IgD-negative memory B cell (primary cell): Measurements from ENCODE around the gene ARHGAP24. TPM values are rescaled to one million over a fixed set of nuclear protein-coding genes. Genes with fewer than 3 reads are reported as not detected.
A peak's percentile ranks its signal among the peaks of the same experiment; 100 is the strongest.
"Not testable (repeated sequence)": the region's sequence is repeated elsewhere in the genome, so short reads cannot be mapped to it uniquely, and the experiment has no call there.

Experiments
- H3K27ac Mint-ChIP-seq, 3 donors: one replicate each; pipeline ENCODE4 v1.8.0; 2020 to 2022; ENCODE audit warnings: mild to moderate bottlenecking in 3 of 3, mixed read lengths in 3 of 3, moderate library complexity in 1 of 3
- H3K27me3 Mint-ChIP-seq: one replicate; pipeline ENCODE4 v1.8.0; 2021; ENCODE audit warnings: mixed read lengths
- H3K36me3 Mint-ChIP-seq: one replicate; pipeline ENCODE4 v1.8.0; 2020; ENCODE audit warnings: mild to moderate bottlenecking, mixed read lengths
- H3K4me1 Mint-ChIP-seq, 3 donors: one replicate each; pipeline ENCODE4 v1.8.0; 2020 to 2022; ENCODE audit warnings: mixed read lengths in 3 of 3, mild to moderate bottlenecking in 1 of 3
- H3K4me3 Mint-ChIP-seq, 4 donors: one replicate each; pipeline ENCODE4 v1.8.0; 2020 to 2022; ENCODE audit warnings: mild to moderate bottlenecking in 4 of 4, mixed read lengths in 4 of 4, moderate library complexity in 3 of 4
- H3K9me3 Mint-ChIP-seq, 3 donors: one replicate each; pipeline ENCODE4 v1.8.0; 2020 to 2021; ENCODE audit warnings: mixed read lengths in 3 of 3, mild to moderate bottlenecking in 1 of 3
- polyA plus RNA-seq: library from polyadenylated mRNA; unstranded; fragments of 300-500 nt; fragmentation: Illumina TruSeq; gene quantifications from one replicate; pipeline ENCODE4 v1.2.3, GENCODE V29; 2021

The ARHGAP24 gene
- polyA plus RNA-seq, 1 donor from 2014 or later = 93.4 TPM

DNA sequence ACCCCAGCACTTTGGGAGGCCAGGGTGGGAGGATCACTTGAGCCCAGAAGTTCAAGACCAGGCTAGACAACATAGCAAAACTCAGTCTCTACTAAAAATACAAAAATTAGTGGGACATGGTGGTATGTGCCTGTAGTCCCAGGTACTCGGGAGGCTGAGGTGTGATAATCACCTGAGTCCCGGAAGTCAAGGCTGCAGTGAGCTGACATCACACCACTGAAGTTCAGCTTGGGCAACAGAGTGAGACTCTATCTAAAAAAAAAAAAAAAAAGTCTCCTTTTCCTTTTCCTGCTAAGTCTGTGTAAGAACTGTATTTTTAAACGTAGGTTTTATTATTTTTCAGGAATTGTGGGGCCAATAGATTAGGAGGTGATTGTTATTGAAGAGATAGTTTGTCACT, 356.7 kb downstream of the ARHGAP24 start:
- Mint-ChIP-seq H3K4me1 (peaks cover 6 to 39% (median 31%) of the 10 kb centered on the region in 3 donors), H3K27me3 (no peaks in the 10 kb centered on the region)

DNA sequence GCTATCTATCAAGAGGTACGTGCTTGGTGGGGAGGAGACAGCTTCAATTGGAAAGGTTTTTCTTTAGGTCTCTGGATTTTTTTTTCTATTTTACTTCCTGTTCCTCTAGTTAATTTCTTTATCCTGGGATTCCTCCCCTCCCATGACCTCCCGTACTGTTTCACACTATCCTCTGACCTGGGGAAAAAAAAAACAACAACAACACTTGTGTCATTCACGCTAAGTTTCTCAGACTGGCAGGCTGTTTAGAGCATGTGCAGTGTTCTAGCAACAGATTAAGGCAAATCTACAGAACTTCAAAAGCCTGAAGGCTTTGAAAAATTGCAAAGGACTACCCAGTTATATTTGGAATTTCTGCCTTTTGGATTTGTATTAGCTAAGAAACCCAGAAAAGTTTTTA, 358.4 kb downstream of the ARHGAP24 start:
- Mint-ChIP-seq H3K4me1 (peaks cover 7 to 50% (median 34%) of the 10 kb centered on the region in 3 donors), H3K27ac (peak overlapping the region in 2 of 3 donors; percentile 20 to 90)

More for the DNA sequence above, 356.7 kb downstream of the ARHGAP24 start:
- Mint-ChIP-seq H3K9me3 (no peaks in the 10 kb centered on the region), H3K36me3 (peaks cover 4% of the 10 kb centered on the region), H3K4me3 (no peak overlapping the region), H3K27ac (peak overlapping the region in 2 of 3 donors; percentile 48 to 71)

DNA sequence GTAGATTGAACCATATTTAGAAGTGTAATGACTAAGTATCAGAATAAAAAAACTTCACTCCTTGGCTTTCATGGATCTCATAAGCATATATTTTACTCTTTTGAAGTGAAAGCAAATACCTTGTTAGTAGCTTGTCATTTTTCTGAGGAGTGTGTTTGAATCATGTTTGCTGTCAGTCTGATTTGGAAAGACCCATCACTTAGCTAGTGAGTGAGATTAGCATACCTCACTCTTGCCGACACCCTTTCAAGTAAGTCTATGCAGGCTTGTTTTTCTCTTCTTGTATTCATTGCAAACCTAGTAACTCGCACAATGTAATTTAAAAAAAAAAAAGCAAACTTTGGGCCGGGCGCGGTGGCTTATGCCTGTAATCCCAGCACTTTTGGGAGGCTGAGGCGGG, 360.0 kb downstream of the ARHGAP24 start:
- Mint-ChIP-seq H3K4me3 (no peak overlapping the region), H3K9me3 (no peaks in the 10 kb centered on the region), H3K27me3 (no peaks in the 10 kb centered on the region), H3K27ac (peak overlapping the region in 1 of 3 donors; percentile 2), H3K4me1 (peaks cover 7 to 54% (median 31%) of the 10 kb centered on the region in 3 donors), H3K36me3 (peaks cover 7% of the 10 kb centered on the region)

More for the DNA sequence above, 358.4 kb downstream of the ARHGAP24 start:
- Mint-ChIP-seq H3K9me3 (no peaks in the 10 kb centered on the region), H3K36me3 (peaks cover 7% of the 10 kb centered on the region), H3K4me3 (no peak overlapping the region), H3K27me3 (no peaks in the 10 kb centered on the region)

DNA sequence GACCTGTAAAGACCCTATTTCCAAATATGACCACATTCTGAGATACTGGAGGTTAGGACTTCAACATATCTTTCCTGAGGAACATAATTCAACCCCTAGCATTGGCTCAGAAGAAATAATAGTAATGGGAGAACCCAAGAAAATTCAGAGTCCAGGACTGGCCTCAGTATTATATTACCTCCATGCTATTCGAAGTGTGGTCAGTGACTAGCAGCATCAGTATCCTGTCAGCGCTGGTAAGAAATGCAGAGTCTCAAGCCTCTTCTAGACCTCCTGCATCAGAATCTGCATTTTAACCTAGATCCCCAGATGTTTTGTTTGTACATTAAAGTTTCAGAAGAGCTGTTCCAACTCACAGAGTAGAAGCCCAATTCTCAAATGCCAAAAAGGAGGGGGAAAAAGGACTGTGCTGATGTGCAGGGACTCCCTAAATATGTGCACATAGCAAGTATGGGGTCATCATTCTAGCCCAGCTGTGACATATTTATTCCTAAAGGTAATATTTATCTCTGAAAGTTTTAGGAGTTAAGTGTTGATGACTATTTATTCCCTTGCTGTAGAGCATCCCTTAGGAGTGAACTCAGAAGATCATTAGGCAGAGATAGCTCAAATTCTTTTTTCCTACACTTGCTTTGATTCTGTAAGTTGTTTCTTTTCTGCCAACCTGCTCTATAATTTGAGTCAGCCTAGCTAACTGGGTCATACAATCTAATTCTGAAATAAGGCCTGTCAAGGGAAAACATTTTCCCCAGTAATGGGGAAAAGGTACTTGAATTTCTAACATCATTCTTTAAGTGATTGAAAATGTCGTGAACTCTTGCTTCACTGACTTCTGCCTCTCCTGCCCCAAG, 361.9 kb downstream of the ARHGAP24 start:
- peaks cover 9% of the 10 kb centered on the region for H3K36me3 Mint-ChIP-seq
- H3K4me3 Mint-ChIP-seq = no peak overlapping the region
- H3K4me1 Mint-ChIP-seq = peaks cover 7 to 55% (median 30%) of the 10 kb centered on the region in 3 donors
- no peaks in the 10 kb centered on the region for H3K9me3 Mint-ChIP-seq
- peak overlapping the region in 1 of 3 donors; percentile 64 for H3K27ac Mint-ChIP-seq
- H3K27me3 Mint-ChIP-seq = no peaks in the 10 kb centered on the region

DNA sequence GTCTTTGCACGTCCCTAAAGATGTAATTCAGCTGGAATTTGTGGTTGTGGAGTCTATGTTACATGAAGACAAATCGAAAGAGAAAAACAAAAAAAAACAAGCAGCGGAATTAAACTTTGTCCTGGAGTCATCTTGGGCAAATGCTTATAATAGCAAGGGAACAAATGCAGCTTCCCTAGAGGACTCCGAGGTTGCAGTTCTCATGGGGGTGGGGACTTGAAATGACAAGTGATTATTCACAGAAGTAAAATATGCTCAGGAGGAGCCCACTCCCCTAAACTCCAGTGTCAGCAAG, 362.4 kb downstream of the ARHGAP24 start:
- no peaks in the 10 kb centered on the region for H3K9me3 Mint-ChIP-seq

DNA sequence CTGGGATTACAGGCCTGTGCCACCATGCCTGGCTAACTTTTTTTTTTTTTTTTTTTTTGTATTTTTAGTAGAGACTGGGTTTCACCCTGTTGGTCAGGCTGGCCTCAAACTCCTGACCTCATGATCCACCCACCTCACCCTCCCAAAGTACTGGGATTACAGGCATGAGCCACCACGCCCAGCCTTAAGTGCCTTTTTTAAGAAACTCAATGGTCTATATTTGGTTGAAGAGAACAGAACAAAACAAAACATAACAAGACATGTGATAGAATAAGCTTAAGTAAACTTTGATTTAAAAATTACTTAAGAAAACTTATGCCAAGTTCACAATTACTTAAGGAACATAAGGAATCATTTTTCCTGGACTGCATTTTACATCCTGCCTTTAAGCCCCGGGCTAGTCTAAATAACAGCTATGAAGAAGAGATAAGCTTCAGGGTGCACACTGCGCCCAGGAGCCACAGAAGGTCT, 365.1 kb downstream of the ARHGAP24 start:
- H3K27me3 Mint-ChIP-seq, H3K36me3 Mint-ChIP-seq, H3K27ac Mint-ChIP-seq, H3K4me3 Mint-ChIP-seq, H3K9me3 Mint-ChIP-seq: not testable (repeated sequence)
- H3K4me1 Mint-ChIP-seq = peaks cover 12 to 49% (median 33%) of the 10 kb centered on the region in 3 donors

More for the DNA sequence above, 362.4 kb downstream of the ARHGAP24 start:
- peaks cover 10 to 55% (median 31%) of the 10 kb centered on the region in 3 donors for H3K4me1 Mint-ChIP-seq
- peaks cover 9% of the 10 kb centered on the region for H3K36me3 Mint-ChIP-seq
- peak overlapping the region in 1 of 3 donors; percentile 64 for H3K27ac Mint-ChIP-seq
- no peak overlapping the region for H3K4me3 Mint-ChIP-seq
- H3K27me3 Mint-ChIP-seq = no peaks in the 10 kb centered on the region

DNA sequence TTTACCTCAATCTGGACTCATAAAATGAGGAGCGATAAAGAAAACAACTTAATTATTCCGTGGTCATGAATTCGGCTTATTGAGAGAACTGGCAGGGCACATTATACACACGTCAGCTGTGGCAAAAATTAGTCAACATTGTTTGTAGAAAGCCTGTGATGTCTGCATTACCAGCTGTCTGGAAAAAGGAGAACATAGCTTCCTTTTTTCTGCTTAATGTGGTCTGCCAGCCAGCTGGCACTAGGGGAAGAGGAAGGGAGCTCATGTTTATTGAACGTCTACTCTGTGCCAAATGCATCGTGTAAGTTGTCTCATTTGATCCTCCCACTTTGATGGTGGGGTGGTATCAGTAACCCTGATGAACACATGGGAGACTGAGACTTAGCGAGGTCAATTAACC, 367.6 kb downstream of the ARHGAP24 start:
- H3K27ac Mint-ChIP-seq = peak overlapping the region; percentile 25 to 67 (median 56)
- peaks cover 6% of the 10 kb centered on the region for H3K36me3 Mint-ChIP-seq
- H3K9me3 Mint-ChIP-seq = no peaks in the 10 kb centered on the region
- no peaks in the 10 kb centered on the region for H3K27me3 Mint-ChIP-seq
- H3K4me3 Mint-ChIP-seq = peak overlapping the region in 1 of 4 donors; percentile 1
- peaks cover 13 to 29% (median 22%) of the 10 kb centered on the region in 3 donors for H3K4me1 Mint-ChIP-seq

DNA sequence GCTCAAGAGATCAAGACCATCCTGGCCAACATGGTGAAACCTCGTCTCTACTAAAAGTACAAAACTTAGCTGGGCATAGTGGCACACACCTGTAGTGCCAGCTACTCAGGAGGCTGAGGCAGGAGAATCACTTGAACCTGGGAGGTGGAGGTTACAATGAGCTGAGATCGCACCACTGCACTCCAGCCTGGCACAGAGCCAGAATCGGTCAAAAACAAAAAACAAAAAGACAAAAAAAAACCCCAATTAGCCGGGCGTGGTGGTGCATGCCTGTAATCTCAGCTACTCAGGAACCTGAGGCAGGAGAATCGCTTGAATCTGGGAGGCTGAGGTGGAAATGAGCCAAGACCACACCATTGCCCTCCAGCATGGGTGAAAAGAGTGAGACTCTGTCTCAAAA, 378.8 kb downstream of the ARHGAP24 start:
- not testable (repeated sequence) for H3K9me3 Mint-ChIP-seq

DNA sequence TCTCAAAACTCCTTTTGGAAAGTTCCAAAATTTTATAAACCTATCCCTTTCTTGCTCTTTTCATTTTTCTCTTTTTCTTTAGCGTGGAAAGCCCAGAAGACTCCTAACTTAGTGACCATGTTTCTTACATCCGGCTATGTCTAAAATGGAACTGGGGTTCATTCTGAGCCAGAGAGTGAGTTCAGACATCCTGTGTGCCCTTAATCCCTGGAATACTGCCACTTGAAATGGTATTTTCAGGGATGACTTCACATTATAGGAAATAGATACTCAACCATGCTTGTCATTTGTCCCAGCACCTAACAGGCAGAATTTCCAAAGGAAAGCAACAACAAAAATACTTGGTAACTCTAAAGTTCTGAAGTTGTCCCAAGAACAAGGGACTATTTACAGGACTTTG, 379.6 kb downstream of the ARHGAP24 start:
- Mint-ChIP-seq H3K4me3 (peak overlapping the region in 1 of 4 donors; percentile 58), H3K4me1 (peaks cover 0 to 26% (median 22%) of the 10 kb centered on the region in 3 donors), H3K36me3 (peaks cover 9% of the 10 kb centered on the region), H3K27me3 (no peaks in the 10 kb centered on the region), H3K27ac (no peak overlapping the region), H3K9me3 (peaks cover 0 to 2% (median 0%) of the 10 kb centered on the region in 3 donors)

More for the DNA sequence above, 378.8 kb downstream of the ARHGAP24 start:
- H3K4me1 Mint-ChIP-seq = peaks cover 0 to 25% (median 22%) of the 10 kb centered on the region in 3 donors
- peak overlapping the region in 1 of 3 donors; percentile 86 for H3K27ac Mint-ChIP-seq
- not testable (repeated sequence) for H3K27me3 Mint-ChIP-seq, H3K4me3 Mint-ChIP-seq, H3K36me3 Mint-ChIP-seq

DNA sequence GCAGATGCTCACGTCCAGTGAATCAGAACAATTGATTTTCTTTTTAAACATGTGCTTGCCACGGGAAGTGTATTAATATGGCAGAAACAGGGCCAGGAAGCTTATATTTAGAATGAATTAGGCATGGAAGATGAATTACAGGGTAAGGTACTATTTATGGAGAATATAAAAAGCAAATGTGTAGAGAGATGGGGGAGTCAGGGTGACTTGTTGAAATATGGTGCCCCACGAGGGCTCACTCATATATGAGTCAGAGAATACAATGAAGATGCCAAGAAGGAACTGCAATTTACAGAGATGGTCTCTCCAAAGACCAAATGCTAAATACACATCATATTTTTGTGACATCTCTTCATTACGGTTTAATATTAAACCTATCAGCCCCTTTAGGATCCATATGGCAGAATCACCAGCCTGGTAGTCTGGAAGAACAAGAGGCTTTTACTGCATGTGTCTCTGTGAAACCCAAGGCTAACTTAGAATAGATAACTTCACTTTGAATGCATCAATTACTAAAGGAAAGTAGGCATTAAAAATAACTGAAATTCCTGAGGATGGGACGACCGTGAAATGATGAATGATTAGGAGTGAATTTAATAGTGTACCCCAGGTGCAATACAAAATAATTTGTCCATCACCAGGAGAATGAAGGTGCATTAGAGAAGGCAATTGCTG, 385.3 kb downstream of the ARHGAP24 start:
- Mint-ChIP-seq H3K27ac (no peak overlapping the region), H3K4me3 (no peak overlapping the region), H3K4me1 (peaks cover 3 to 15% (median 4%) of the 10 kb centered on the region in 3 donors), H3K36me3 (peaks cover 3% of the 10 kb centered on the region), H3K9me3 (peaks cover 0 to 5% (median 4%) of the 10 kb centered on the region in 3 donors), H3K27me3 (no peaks in the 10 kb centered on the region)

DNA sequence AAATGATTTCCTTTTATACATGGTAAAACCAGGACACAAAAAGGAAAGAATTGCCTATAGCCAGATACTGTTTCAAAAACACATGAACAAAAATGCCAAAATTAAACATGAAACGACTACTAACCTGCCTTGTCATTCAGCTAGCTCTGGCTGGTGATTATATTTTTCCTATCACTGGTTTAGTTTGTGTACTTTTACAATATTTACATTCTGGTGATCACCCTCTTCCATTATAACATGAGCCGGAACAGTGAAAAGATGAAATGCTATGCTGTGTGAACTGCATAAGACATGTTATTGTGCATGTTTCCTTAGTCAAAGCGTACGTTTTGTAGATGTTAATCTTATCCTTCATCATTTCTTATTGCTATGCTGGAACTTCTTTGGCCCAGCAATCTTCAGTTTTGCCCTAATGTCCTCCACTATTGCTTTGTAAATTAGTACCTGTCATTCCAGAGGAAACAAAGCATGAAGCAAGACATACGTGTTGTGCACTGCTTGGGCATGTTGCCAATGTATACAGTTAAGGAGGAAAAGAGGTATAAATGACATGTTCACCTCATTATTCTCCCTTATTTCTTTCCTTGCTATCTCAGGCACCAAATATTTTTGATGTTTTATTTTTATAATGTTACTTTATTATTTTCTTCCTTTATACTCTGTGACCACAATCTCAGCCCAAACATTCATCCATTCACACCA, 386.3 kb downstream of the ARHGAP24 start:
- H3K36me3 Mint-ChIP-seq = peaks cover 3% of the 10 kb centered on the region
- no peak overlapping the region for H3K27ac Mint-ChIP-seq
- peaks cover 0 to 5% (median 4%) of the 10 kb centered on the region in 3 donors for H3K9me3 Mint-ChIP-seq
- peaks cover 4 to 15% (median 5%) of the 10 kb centered on the region in 3 donors for H3K4me1 Mint-ChIP-seq
- H3K4me3 Mint-ChIP-seq = no peak overlapping the region
- H3K27me3 Mint-ChIP-seq = no peaks in the 10 kb centered on the region

DNA sequence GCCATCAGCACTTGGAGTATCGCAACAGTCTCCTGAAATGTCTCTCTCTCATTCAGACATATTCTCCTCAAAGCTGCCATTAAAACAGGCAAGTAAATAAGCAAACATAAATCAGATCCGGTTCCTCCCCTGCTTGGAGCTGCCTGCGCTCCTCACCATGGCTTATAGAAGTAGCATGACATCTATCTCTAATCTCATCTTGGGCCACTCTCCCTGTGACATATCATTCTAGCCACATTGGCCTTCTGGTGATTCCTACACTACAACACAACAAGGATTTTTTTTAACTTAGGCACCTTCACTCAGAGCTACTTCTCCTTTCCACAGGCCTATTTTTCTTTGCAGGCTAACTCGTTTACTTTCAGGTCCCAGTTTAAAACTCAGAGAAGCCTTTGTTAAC, 387.9 kb downstream of the ARHGAP24 start:
- Mint-ChIP-seq H3K4me1 (peaks cover 9 to 23% (median 13%) of the 10 kb centered on the region in 3 donors), H3K4me3 (no peak overlapping the region), H3K9me3 (peaks cover 0 to 5% (median 4%) of the 10 kb centered on the region in 3 donors), H3K27ac (no peak overlapping the region), H3K27me3 (no peaks in the 10 kb centered on the region), H3K36me3 (peaks cover 1% of the 10 kb centered on the region)

DNA sequence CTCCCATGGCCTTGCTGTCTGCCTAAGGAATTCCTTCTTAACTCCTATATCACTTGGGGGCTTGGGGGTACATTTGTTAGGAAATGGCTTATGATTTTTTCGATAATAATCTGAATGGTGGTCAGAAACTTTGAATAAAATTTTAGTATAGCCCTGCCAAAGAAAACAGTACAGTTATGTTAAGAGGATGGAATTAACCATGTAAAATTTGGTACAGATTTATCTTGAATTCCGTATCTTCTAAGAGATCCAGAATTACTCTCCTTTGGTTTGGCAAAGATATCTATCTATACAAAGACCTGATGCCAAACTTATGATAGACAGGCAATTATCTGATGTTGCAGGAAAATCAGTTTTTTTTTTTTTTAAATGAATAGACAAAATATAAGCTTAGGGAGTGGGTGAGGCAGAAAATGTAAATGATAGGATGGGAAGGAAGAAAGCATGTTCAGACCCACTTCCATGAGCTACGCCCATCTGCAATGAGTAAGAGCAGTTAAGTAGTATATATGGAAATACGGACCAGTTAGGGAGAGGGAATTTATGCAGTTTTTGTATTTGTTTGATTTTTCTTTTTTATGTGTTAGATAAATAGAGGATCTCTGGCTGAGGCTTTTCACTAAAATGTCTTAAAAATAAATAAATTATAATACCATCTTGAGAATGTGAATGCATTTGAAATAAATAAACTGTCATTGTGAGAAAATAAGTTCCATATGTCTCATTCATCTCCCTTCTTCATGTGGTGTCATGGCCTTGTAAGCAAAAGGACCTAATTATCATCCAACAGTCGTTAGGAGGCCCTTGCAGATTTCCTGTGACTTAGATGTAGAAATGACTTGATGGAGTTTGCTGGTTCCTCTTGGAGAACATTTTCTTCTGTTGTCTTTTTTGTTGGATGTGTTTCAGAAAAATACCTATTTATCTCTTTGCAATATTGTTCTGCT, 389.6 kb downstream of the ARHGAP24 start:
- Mint-ChIP-seq H3K9me3 (peaks cover 0 to 5% (median 4%) of the 10 kb centered on the region in 3 donors), H3K27me3 (no peaks in the 10 kb centered on the region), H3K36me3 (no peaks in the 10 kb centered on the region), H3K4me3 (no peak overlapping the region), H3K4me1 (peaks cover 9 to 30% (median 13%) of the 10 kb centered on the region in 3 donors), H3K27ac (peak overlapping the region in 1 of 3 donors; percentile 3)

DNA sequence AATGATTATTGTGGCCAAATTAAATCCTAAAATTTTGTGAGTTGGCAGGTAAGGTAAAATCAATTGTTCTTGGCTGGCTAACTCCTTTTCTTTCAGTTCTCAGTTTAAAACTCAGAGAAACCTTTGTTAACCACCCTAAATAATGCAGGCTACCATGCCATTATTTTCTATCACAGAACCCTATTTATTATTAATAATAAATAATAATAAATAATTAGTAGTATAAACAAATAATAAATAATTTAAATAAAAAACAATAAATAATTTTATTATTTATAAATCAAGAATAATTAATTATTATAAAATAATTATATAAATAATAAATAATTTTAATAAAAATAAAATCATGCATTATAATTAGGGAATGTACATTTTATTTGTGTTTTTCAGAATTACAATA, 390.3 kb downstream of the ARHGAP24 start:
- peaks cover 9 to 30% (median 13%) of the 10 kb centered on the region in 3 donors for H3K4me1 Mint-ChIP-seq
- H3K9me3 Mint-ChIP-seq = peaks cover 0 to 5% (median 4%) of the 10 kb centered on the region in 3 donors
- H3K27ac Mint-ChIP-seq = no peak overlapping the region
- H3K4me3 Mint-ChIP-seq = no peak overlapping the region
- H3K27me3 Mint-ChIP-seq = no peaks in the 10 kb centered on the region
- H3K36me3 Mint-ChIP-seq = no peaks in the 10 kb centered on the region
